NCI-H1417 treated with DMSO at 0.1 percent for 48 hours (cell line): ENCODE results near the gene ISG15.
"Not testable (repeated sequence)": the region's sequence is repeated elsewhere in the genome, so short reads cannot be mapped to it uniquely, and the experiment has no call there.

ENCODE experiments used
- DNase-seq: peaks from one replicate; lab custom pipeline; 2025; lab: John Stamatoyannopoulos, UW

The ISG15 gene

GRCh38 chr1:994546-994945 lies 18.8 kb upstream of the ISG15 start:
- DNase-seq: not testable (repeated sequence)

GRCh38 chr1:995665-996633 lies 17.3 kb upstream of the ISG15 start:
- no peak for DNase-seq

DNA sequence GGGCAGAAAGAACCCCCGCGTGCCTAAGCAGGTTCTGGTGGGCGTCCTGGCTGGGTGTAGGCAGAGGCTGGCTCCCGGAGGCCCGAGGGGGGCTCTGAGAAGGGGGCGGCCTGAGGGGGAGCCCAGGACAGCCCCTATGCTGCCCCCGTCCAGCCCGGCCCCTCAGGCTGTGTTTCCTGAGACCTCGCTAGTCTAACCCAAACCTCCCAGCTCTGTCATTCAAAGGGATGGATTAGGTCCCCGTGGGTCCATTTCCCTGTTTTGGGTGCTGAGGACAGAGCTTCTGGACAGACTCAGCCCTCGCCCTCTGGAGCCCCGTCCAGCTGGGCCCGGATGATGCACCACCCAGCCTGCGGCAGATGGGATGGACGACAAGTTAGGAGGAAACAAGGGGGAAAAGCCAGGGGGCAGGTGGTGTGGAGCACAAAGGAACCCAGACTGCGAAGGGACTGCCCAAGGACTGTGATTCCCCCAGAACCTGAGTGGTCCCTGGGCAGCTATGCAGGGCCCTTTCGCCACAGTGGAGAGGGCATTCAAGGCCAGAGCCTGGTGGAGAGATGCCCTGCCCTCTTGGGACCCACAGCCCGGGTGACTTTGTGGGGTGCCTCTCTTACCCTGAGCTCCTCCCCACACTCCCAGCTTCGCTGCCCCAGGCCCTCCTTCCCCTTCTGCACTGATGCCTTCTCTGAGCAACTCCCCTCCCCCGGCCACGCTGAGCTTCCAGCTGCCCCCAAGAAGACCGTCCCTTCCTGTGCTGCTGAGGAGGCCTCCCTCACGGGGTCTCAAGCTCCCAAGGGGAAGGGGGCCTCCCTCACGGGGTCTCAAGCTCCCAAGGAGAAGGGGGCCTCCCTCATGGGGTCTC lies 16.2 kb upstream of the ISG15 start:
- no peak for DNase-seq

- no peak for DNase-seq
Measured at GRCh38 chr1:997713-997992, 15.6 kb upstream of the ISG15 start.

DNA sequence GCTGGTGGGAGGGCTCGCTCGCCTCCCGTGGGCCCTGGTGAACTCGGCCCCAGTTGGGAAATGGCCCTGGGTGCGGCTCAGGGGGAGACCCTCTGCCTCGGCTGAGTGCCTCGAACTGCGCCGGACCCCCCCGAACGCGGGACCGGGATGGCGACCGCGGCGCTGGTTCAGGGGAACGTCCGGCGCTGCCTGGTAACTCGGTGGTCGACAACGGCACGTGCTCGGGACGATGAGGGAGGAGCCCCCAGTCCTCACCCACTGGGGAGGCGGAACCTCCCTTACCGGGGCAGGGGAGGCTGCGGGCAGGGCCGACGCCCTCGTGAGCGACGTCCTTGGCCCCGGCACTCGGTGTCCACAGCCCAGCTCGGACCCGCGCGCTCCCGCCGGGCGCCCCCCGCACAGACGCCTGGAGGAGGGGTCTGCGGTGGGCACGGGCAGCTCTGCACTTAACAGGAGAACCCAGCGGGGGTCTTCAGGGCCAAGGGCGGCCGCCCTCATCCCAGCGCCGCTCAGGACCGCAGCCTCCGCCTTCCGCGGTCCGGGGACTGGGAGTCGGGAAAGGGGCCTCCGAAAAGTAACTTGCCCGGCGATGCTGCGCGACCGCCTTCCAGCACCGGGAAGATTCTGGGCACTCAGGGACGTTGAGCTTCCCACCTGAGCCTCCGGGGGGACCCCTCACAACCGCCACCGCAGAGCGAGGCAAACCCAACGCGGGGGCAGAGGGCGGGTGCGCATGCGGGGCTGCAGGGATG lies 15.1 kb upstream of the ISG15 start:
- DNase-seq: no peak

DNA sequence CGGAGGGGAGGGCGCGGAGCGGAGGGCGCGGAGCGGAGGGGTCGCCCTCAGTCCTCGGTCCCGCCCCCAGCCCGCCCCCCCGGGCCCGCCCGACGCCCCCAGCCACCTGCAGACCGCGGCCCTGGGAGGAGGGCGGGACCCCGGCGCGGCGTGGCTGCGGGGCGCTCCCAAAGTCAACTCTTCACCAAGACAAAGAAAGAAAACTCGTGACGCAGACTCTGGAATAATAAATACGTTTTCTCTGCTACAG lies 14.6 kb upstream of the ISG15 start:
- no peak for DNase-seq

GRCh38 chr1:998995-999724 lies 14.1 kb upstream of the ISG15 start:
- DNase-seq: no peak

DNA sequence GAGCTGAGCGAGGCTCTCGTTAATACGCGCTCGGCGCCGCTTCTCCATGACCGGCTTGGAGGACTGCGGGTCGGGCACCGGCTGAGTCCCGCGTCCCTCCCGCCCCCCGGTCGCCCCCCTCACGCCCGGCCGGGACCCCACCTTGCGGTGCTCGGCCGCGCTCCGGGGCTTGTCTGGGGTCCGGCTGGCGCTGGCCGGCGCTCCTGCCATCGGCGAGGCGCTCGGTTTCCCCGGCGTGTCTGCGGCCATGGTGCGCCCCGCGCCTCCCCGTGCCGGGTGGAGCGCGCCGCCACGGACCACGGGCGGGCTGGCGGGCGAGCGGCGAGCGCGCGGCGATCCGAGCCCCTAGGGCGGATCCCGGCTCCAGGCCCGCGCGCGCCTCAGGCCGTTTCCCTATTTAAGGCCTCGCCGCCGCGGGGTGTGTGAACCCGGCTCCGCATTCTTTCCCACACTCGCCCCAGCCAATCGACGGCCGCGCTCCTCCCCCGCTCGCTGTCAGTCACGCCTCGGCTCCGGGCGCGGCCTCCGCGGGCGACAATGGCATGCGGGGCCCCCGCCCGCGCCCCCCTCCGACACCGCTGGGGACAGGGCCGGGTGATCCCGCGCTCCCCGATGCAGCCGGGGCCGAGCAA lies 13.5 kb upstream of the ISG15 start, which contains the start of gene HES4:
Gene HES4 (minus strand): TSS at position 373 of the 632 bp plus-strand sequence. CDS start 124 bp downstream, at position 249.
- DNase-seq: no peak

GRCh38 chr1:1000357-1001056 lies 12.8 kb upstream of the ISG15 start:
- no peak for DNase-seq

GRCh38 chr1:1001057-1001783 lies 12.1 kb upstream of the ISG15 start:
- DNase-seq: no peak

- DNase-seq: no peak
Measured at GRCh38 chr1:1003618-1004419, 9.5 kb upstream of the ISG15 start.

- no peak for DNase-seq
Measured at GRCh38 chr1:1004420-1004779, 8.9 kb upstream of the ISG15 start.

GRCh38 chr1:1004780-1005697 lies 8.3 kb upstream of the ISG15 start:
- no peak for DNase-seq

- no peak for DNase-seq
Measured at GRCh38 chr1:1005774-1006304, 7.5 kb upstream of the ISG15 start.

GRCh38 chr1:1006305-1007159 lies 6.8 kb upstream of the ISG15 start:
- no peak for DNase-seq

DNA sequence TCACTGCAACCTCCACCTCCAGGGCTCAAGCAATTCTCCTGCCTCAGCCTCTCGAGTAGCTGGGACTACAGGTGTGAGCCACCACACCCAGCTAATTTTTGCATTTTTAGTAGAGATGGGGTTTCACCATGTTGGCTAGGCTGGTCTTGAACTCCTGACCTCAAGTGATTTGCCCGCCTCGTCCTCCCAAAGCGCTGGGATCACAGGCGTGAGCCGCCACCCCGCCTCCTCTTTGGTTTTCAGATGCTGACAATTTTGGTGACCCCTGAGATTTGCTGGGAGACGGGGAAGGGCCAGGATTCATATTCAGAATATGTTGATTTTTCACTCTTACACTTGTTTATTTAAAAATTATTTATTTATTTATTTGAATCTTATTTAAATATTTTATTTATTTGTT lies 3.2 kb upstream of the ISG15 start:
- not testable (repeated sequence) for DNase-seq

GRCh38 chr1:1011396-1011949 lies 1.8 kb upstream of the ISG15 start:
- no peak for DNase-seq
